ENCODE results near the gene MRPL2.

MRPL2 gene

GRCh38 chr6:43075670-43076463, 16.6 kb upstream of the MRPL2 start, which contains the start of gene PTK7:
TSS of gene PTK7 (plus strand) at chr6:43076314. CDS start at chr6:43076489, 175 bp downstream.
- Mint-ChIP-seq H3K27ac (no peak within 1 kb of the TSS), H3K4me3 (peak within 1 kb of the TSS; percentile 66), H3K4me1 (ENCODE audit: low read depth) (peaks cover 9% of the 10 kb centered on the region), H3K27me3 (peaks cover 30% of the 10 kb centered on the region), H3K9me3 (no peaks in the 10 kb centered on the region), H3K36me3 (ENCODE audit: low read depth) (peaks cover 29% of the 10 kb centered on the region)
- intact Hi-C loops (cut with micrococcal nuclease): no loop called here

- Mint-ChIP-seq H3K4me3 (no peak overlapping the region), H3K9me3 (no peaks in the 10 kb centered on the region), H3K36me3 (ENCODE audit: low read depth) (peaks cover 36% of the 10 kb centered on the region), H3K27me3 (peaks cover 30% of the 10 kb centered on the region), H3K4me1 (ENCODE audit: low read depth) (peaks cover 9% of the 10 kb centered on the region), H3K27ac (no peak overlapping the region)
- intact Hi-C loops (cut with micrococcal nuclease): no loop called here
Measured at GRCh38 chr6:43074847-43075669, 15.8 kb upstream of the MRPL2 start.

- Mint-ChIP-seq H3K9me3 (no peaks in the 10 kb centered on the region), H3K27ac (no peak overlapping the region), H3K4me3 (no peak overlapping the region), H3K4me1 (ENCODE audit: low read depth) (no peaks in the 10 kb centered on the region), H3K27me3 (peaks cover 2% of the 10 kb centered on the region), H3K36me3 (ENCODE audit: low read depth) (peaks cover 50% of the 10 kb centered on the region)
- intact Hi-C loops (cut with micrococcal nuclease): no loop called here
Measured at GRCh38 chr6:43070028-43070632, 10.9 kb upstream of the MRPL2 start.

GRCh38 chr6:43062818-43063217, 3.6 kb upstream of the MRPL2 start:
- peaks cover 27% of the 10 kb centered on the region for H3K4me1 Mint-ChIP-seq (ENCODE audit: low read depth)
- H3K27me3 Mint-ChIP-seq: no peaks in the 10 kb centered on the region
- H3K27ac Mint-ChIP-seq: no peak overlapping the region
- intact Hi-C loops (cut with micrococcal nuclease): no loop called here
- no peaks in the 10 kb centered on the region for H3K9me3 Mint-ChIP-seq
- peaks cover 36% of the 10 kb centered on the region for H3K36me3 Mint-ChIP-seq (ENCODE audit: low read depth)
- no peak overlapping the region for H3K4me3 Mint-ChIP-seq

- H3K9me3 Mint-ChIP-seq: no peaks in the 10 kb centered on the region
- no peaks in the 10 kb centered on the region for H3K27me3 Mint-ChIP-seq
- peaks cover 45% of the 10 kb centered on the region for H3K36me3 Mint-ChIP-seq (ENCODE audit: low read depth)
- intact Hi-C loops (cut with micrococcal nuclease): no loop called here
- no peak overlapping the region for H3K4me3 Mint-ChIP-seq
- H3K27ac Mint-ChIP-seq: no peak overlapping the region
- peaks cover 28% of the 10 kb centered on the region for H3K4me1 Mint-ChIP-seq (ENCODE audit: low read depth)
Measured at GRCh38 chr6:43061861-43062260, 2.6 kb upstream of the MRPL2 start.

GRCh38 chr6:43060755-43061633, 1.8 kb upstream of the MRPL2 start:
- no peak overlapping the region for H3K4me3 Mint-ChIP-seq
- peaks cover 44% of the 10 kb centered on the region for H3K36me3 Mint-ChIP-seq (ENCODE audit: low read depth)
- no peak overlapping the region for H3K27ac Mint-ChIP-seq

GRCh38 chr6:43060034-43060754, 960 bp upstream of the MRPL2 start:
- Mint-ChIP-seq H3K9me3 (no peaks in the 10 kb centered on the region), H3K36me3 (ENCODE audit: low read depth) (peaks cover 46% of the 10 kb centered on the region), H3K27me3 (no peaks in the 10 kb centered on the region), H3K4me3 (peak overlapping the region; percentile 91), H3K4me1 (ENCODE audit: low read depth) (peaks cover 28% of the 10 kb centered on the region), H3K27ac (peak overlapping the region; percentile 97)
- intact Hi-C loops (cut with micrococcal nuclease): no loop called here

More at GRCh38 chr6:43060755-43061633, 1.8 kb upstream of the MRPL2 start:
- Mint-ChIP-seq H3K4me1 (ENCODE audit: low read depth) (peaks cover 28% of the 10 kb centered on the region), H3K9me3 (no peaks in the 10 kb centered on the region), H3K27me3 (no peaks in the 10 kb centered on the region)
- intact Hi-C loops (cut with micrococcal nuclease): no loop called here

- H3K36me3 Mint-ChIP-seq (ENCODE audit: low read depth): peaks cover 56% of the 10 kb centered on the region
- H3K27ac Mint-ChIP-seq: peak overlapping the region; percentile 97
- peaks cover 36% of the 10 kb centered on the region for H3K4me1 Mint-ChIP-seq (ENCODE audit: low read depth)
- peak overlapping the region; percentile 91 for H3K4me3 Mint-ChIP-seq
- intact Hi-C loops (cut with micrococcal nuclease): loop anchor here (2.0 to 10.0 kb wide), 2 partner anchors 74 to 116 kb away; partner anchors contain the start of gene PPP2R5D
- no peaks in the 10 kb centered on the region for H3K9me3 Mint-ChIP-seq
- no peaks in the 10 kb centered on the region for H3K27me3 Mint-ChIP-seq
Measured at GRCh38 chr6:43058531-43058930, 703 bp downstream of the MRPL2 start.

- H3K4me3 Mint-ChIP-seq: no peak overlapping the region
- no peak overlapping the region for H3K27ac Mint-ChIP-seq
- intact Hi-C loops (cut with micrococcal nuclease): loop anchor here (10.0 kb wide), 1 partner anchor 71 kb away; the partner anchor contains the start of gene PPP2R5D
- H3K9me3 Mint-ChIP-seq: no peaks in the 10 kb centered on the region
- peaks cover 64% of the 10 kb centered on the region for H3K36me3 Mint-ChIP-seq (ENCODE audit: low read depth)
- H3K4me1 Mint-ChIP-seq (ENCODE audit: low read depth): peaks cover 55% of the 10 kb centered on the region
- no peaks in the 10 kb centered on the region for H3K27me3 Mint-ChIP-seq
Measured at GRCh38 chr6:43055966-43056365, 3.3 kb downstream of the MRPL2 start.

- Mint-ChIP-seq H3K27me3 (no peaks in the 10 kb centered on the region), H3K36me3 (ENCODE audit: low read depth) (peaks cover 74% of the 10 kb centered on the region), H3K9me3 (no peaks in the 10 kb centered on the region), H3K27ac (peak overlapping the region; percentile 95), H3K4me1 (ENCODE audit: low read depth) (peaks cover 48% of the 10 kb centered on the region), H3K4me3 (peak overlapping the region; percentile 94)
- intact Hi-C loops (cut with micrococcal nuclease): loop anchor here (10.0 kb wide), 1 partner anchor 70 kb away; the partner anchor contains the start of gene PPP2R5D
Measured at GRCh38 chr6:43054206-43054943, 4.9 kb downstream of the MRPL2 start.

- H3K27me3 Mint-ChIP-seq: no peaks in the 10 kb centered on the region
- intact Hi-C loops (cut with micrococcal nuclease): loop anchor here (10.0 kb wide), 1 partner anchor 69 kb away; the partner anchor contains the start of gene PPP2R5D
- H3K4me3 Mint-ChIP-seq: peak within 1 kb of the TSS; percentile 94
- H3K27ac Mint-ChIP-seq: peak within 1 kb of the TSS; percentile 95
- H3K36me3 Mint-ChIP-seq (ENCODE audit: low read depth): peaks cover 74% of the 10 kb centered on the region
- H3K4me1 Mint-ChIP-seq (ENCODE audit: low read depth): peaks cover 46% of the 10 kb centered on the region
- no peaks in the 10 kb centered on the region for H3K9me3 Mint-ChIP-seq
Measured at GRCh38 chr6:43053545-43054205, 5.6 kb downstream of the MRPL2 start, which contains the start of gene CUL7. TSS of gene CUL7 (minus strand) at chr6:43053851. CDS start at chr6:43052788, 1,063 bp downstream.

All from dendritic cell treated with granulocyte-macrophage colony-stimulating factor and Interleukin-4, amounts not matched to agents 40 ng/mL and 50 ng/mL, for 4 days (primary cell).